Measurements from ENCODE around the gene CTAGE1.

DNA sequence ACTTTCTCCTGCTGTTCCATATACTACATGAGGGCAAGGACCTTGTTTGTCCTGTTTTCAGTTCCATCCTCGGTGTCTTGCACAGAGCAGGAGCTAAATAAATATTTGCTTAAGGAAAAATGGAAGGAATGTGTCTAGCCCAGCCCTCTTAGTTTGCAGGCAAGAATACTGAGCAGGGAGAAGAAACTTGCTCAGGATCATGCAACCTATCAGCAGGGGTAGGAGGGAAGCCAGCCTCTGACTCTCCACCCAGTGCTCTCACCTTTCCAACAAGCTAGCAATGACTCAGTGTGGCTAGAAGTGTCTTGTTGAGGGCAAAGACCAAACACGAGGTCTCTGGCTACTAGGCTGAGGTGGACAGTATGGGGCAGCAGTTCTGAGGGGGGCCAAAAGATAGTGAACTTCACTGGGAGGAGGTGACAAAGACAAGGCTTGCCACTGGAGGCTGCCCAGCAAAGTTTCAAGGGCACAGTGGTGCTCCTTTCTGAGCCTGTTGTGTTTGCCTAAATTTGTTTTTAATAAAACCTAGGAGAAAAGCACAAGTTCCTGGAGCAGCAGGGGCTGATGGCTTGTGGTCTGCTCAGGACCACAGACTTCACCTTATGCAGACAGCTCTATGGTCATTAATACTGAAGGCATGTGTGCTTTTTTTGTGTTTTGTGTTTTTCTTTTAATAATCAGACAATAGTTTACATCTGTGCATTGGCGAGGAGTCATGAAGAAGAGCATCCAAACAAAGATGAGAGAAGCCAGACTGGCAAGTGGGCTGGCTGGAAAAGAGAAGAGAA lies 49.1 kb upstream of the CTAGE1 start:
- TF ChIP-seq POLR2AphosphoS5 (IDR thresholded peaks at IDR 0.05; ENCODE audit: low read depth, low read length), result no peak
- no peak for TF ChIP-seq POLR2A (IDR thresholded peaks at IDR 0.05; ENCODE audit: low read depth, low read length)
- TF ChIP-seq TAF1 (IDR thresholded peaks at IDR 0.05; ENCODE audit: borderline replicate concordance, low read depth, low read length), result no peak

All from GM12892 (cell line).